SK-N-SH (cell line): ENCODE data around the gene NGLY1.

Experiments
- CTCF ChIP-seq: fragments of 200-600 bp; sonication (generic); IDR thresholded peaks from 2 replicates; pipeline ENCODE4 v1.6.1; 2017; ENCODE audit warnings: antibody characterized with exemption, mild to moderate bottlenecking, moderate library complexity
- EP300 ChIP-seq, 2 experiments: IDR thresholded peaks; 2 replicates each; pipeline versions ENCODE4 v1.4.0 to v1.6.1; 2012; ENCODE audit warnings: borderline replicate concordance in 1 of 2, low read depth in 1 of 2, low read length in 1 of 2
- JUND ChIP-seq: IDR thresholded peaks from 2 replicates; pipeline ENCODE4 v1.4.0; 2012
- MAX ChIP-seq: IDR thresholded peaks from 2 replicates; pipeline ENCODE4 v1.4.0; 2012; ENCODE audit warnings: low read depth
- POLR2AphosphoS5 ChIP-seq: IDR thresholded peaks from 2 replicates; pipeline ENCODE4 v1.6.1; 2012; ENCODE audit warnings: low read depth, low read length
- SMC3 ChIP-seq: IDR thresholded peaks from 2 replicates; pipeline ENCODE4 v1.6.1; 2012; ENCODE audit warnings: low read depth, low read length, improper control_type of control experiment
- TAF1 ChIP-seq: IDR thresholded peaks from 2 replicates; pipeline ENCODE4 v1.6.1; 2012; ENCODE audit warnings: low read depth, mild to moderate bottlenecking, low read length, moderate library complexity, borderline replicate concordance

- TF ChIP-seq SMC3 (no peak), POLR2AphosphoS5 (no peak), CTCF (no peak), JUND (no peak), TAF1 (no peak), EP300 (IDR thresholded peaks at IDR 0.05; ENCODE audit: borderline replicate concordance in 1 of 2, low read depth in 1 of 2, low read length in 1 of 2) (no peak), MAX (no peak)
Measured at GRCh38 chr3:25728101-25728500, 55.1 kb downstream of the NGLY1 start.
